Measurements from ENCODE around the gene SOX13.

GRCh38 chr1:204107892-204108291 lies 35.0 kb downstream of the SOX13 start:
- TF ChIP-seq CTCF (IDR thresholded peaks at IDR 0.05) (no peak), POLR2A (IDR thresholded peaks at IDR 0.05) (no peak)

Measured in uterus (tissue), 2 donors.